GM12864 (cell line): Measurements from ENCODE around the gene NOP9.

Experiments used
- DNase-seq: peaks from one replicate; pipeline ENCODE4 v3.0.0-alpha.2; 2011; ENCODE audit warnings: low read depth
- H3K4me3 ChIP-seq: 2 replicates; pipeline ENCODE4 v1.5.1; 2011; ENCODE audit warnings: mild to moderate bottlenecking, low read depth, low read length, control low read depth
- TF ChIP-seq, protein P1 (sequence below): IDR thresholded peaks from 2 replicates; pipeline ENCODE4 v1.5.1; 2011; ENCODE audit warnings: low read depth, mild to moderate bottlenecking, moderate library complexity, low read length, control low read depth, inconsistent platforms; ENCODE audit errors: missing control alignments

Gene NOP9

GRCh38 chr14:24332268-24332993, 32.8 kb downstream of the NOP9 start:
- TF ChIP-seq, protein P1, sequence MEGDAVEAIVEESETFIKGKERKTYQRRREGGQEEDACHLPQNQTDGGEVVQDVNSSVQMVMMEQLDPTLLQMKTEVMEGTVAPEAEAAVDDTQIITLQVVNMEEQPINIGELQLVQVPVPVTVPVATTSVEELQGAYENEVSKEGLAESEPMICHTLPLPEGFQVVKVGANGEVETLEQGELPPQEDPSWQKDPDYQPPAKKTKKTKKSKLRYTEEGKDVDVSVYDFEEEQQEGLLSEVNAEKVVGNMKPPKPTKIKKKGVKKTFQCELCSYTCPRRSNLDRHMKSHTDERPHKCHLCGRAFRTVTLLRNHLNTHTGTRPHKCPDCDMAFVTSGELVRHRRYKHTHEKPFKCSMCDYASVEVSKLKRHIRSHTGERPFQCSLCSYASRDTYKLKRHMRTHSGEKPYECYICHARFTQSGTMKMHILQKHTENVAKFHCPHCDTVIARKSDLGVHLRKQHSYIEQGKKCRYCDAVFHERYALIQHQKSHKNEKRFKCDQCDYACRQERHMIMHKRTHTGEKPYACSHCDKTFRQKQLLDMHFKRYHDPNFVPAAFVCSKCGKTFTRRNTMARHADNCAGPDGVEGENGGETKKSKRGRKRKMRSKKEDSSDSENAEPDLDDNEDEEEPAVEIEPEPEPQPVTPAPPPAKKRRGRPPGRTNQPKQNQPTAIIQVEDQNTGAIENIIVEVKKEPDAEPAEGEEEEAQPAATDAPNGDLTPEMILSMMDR, result peak; percentile 90
- peak overlapping the region; percentile 26 for H3K4me3 ChIP-seq
- DNase-seq, result peak; percentile 71

DNA sequence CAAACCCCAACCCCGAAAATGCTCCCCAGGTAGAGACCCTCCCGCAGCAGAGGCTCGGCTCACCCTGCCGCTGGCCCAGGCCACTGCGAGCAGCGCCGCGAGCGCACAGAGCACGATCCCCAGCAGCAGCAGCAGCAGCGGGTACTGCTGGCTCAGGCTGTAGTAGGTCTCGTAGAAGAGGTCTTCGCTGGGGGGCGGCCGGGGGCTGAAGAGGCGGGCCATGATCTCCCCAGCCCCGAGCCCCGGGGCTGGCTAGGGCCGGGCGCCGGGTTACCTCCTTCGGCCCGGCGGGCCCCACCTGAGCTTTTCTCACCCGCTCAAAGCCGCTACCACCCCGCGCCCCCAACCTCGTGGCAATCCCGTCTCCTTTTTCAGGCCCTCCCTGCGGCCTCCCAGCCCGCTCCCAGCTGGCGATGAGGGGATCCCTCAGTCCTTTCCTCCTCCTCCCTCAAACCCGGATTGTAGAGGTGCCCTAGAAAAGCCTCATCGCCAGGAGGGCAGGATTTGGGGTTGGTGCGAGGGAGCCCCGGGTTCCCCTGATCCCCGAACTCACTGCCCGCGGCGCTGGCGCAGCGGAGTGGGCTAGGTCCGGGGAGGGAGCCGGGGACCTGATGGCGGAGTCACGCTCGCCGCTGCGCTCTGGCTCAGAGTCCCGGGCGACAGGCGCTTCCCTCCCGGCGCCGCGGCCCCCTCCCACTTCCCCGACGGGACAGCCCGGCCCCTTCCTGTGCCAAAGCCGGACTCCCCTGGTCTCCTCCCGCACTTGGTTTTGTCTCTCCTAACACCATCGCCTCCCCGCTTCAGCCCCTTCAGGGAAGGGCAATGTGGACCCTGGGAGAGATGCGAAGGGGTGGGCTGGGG, 35.0 kb downstream of the NOP9 start, which contains the start of gene ADCY4:
Gene ADCY4 (minus strand): TSS at position 641 of the 861 bp plus-strand sequence. CDS start 419 bp downstream, at position 222.
- H3K4me3 ChIP-seq, result peak within 1 kb of the TSS; percentile 9; the same call in 1 of the 2 replicates
- DNase-seq, result no peak
- TF ChIP-seq, protein P1, result no peak

- no peak overlapping the region for H3K4me3 ChIP-seq
- TF ChIP-seq, protein P1, result no peak
Measured at GRCh38 chr14:24335461-24336171, 36.0 kb downstream of the NOP9 start.

DNA sequence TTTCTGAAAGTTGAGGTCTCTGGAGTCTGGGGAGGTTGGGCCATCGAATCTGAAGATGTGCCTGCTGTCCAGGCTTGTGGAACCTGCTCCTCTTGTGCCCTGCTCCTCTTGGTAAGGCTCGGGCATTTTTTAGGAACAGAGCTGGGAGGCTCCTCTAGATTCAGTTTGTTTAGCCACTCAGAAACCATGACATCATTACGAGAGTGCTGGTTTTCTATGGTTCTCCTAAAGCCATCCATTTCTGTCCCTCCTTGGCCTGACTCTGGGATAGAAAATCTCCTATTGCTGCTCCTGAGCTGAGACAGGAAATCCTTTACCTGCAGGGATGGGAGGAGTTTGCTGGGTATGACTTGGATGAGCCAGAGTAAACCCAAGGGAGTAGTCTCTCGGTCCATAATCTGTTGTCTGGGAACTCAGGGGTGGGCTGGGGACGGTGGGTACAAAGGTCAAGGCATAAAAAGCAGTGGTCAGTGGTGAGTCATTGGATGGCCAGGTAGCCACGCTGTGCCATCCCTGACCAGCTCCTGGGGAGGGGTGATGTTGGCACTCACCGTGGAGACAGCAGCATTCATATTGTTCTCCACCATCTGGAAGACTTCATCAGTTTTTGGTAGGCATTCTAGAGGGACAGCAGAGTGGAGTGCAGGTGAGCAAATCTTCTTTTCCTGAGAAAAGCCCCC, 37.6 kb downstream of the NOP9 start:
- TF ChIP-seq, protein P1, result no peak
- H3K4me3 ChIP-seq, result no peak overlapping the region
- DNase-seq, result no peak

More at GRCh38 chr14:24335461-24336171, 36.0 kb downstream of the NOP9 start:
- no peak for DNase-seq

DNA sequence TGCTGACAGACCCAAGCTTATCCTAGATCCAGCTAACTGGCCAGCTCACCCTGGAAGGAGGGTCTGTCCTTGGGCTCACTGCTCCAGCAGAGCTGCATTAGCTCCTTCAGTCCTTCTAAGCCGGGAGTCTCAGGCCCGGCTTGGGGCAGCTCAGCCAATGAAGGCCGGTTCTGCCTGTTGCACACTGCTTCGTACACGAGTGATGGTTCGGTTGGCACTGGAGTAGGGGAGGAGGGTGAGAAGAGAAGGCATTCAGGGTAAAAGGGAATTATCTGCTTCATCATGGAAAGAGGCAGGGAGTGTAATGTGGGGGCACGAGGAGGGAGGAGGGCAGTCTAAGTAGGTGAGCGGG, 38.1 kb downstream of the NOP9 start:
- no peak overlapping the region for H3K4me3 ChIP-seq
- TF ChIP-seq, protein P1, result no peak
- no peak for DNase-seq

- peak overlapping the region; percentile 69 for H3K4me3 ChIP-seq
- TF ChIP-seq, protein P1, result no peak
- no peak for DNase-seq
Measured at GRCh38 chr14:24338843-24339242, 39.2 kb downstream of the NOP9 start.
